ENCODE data around the gene PSMB3. TPM values are rescaled to one million over a fixed set of nuclear protein-coding genes. Genes with fewer than 3 reads are reported as not detected.
A peak's percentile ranks its signal among the peaks of the same experiment; 100 is the strongest.

The PSMB3 gene
- polyA plus RNA-seq, 1 of the 3 experiments (the other 2 are of a cell fraction): 533 TPM

- CTCF ChIA-PET: interaction anchor here (0.9 to 7.4 kb wide), 3 partner anchors 7 to 67 kb away, joined by 3 to 88 read pairs (median 5); partner anchors contain the start of gene CISD3
- H3K79me2 ChIP-seq (ENCODE audit: insufficient read depth): peaks cover 74% of the 10 kb centered on the region
Observed at GRCh38 chr17:38740806-38741205, 11.7 kb upstream of the PSMB3 start.

GRCh38 chr17:38741461-38741860 lies 11.1 kb upstream of the PSMB3 start:
- H3K9ac ChIP-seq: no peak overlapping the region
- H3K36me3 ChIP-seq (replicated peaks in 1 of 2; ENCODE audit: control insufficient read depth in 1 of 2, insufficient read depth in 2 of 2, low read length in 1 of 2): peaks cover 9 to 23% of the 10 kb centered on the region in 2 experiments
- H3K9me3 ChIP-seq: no peaks in the 10 kb centered on the region
- no peak for DNase-seq
- H2AFZ ChIP-seq (ENCODE audit: low read depth): no peak overlapping the region
- no peaks in the 10 kb centered on the region for H3K27me3 ChIP-seq (ENCODE audit: insufficient read depth)
- ChIA-PET CTCF (interaction anchor here (0.9 to 7.4 kb wide), 3 partner anchors 8 to 67 kb away, joined by 3 to 88 read pairs (median 10); partner anchors contain the start of gene CISD3), POLR2A (interaction anchor here (1.4 to 1.7 kb wide), 2 partner anchors 10 kb away, joined by 8 to 12 read pairs; partner anchors contain the start of gene PSMB3)
- no peak overlapping the region for H3K4me3 ChIP-seq (ENCODE audit: low read depth in 2 of 2, low read length in 1 of 2)
- peak overlapping the region; percentile 83 to 95; a peak in 3 of 4 replicates for H3K27ac ChIP-seq (ENCODE audit: low read depth in 2 of 2, low read length in 1 of 2)
- peaks cover 78% of the 10 kb centered on the region for H4K20me1 ChIP-seq (ENCODE audit: insufficient read depth)
- peaks cover 20% of the 10 kb centered on the region for H3F3A ChIP-seq (replicated peaks; ENCODE audit: insufficient read depth)
- no peak for TF ChIP-seq NFIC (IDR thresholded peaks at IDR 0.05; ENCODE audit: borderline replicate concordance)
- TF ChIP-seq JUND (IDR thresholded peaks at IDR 0.05): no peak
- TF ChIP-seq POLR2AphosphoS5 (IDR thresholded peaks at IDR 0.05; ENCODE audit: low read depth, low read length): no peak
- no peak for TF ChIP-seq PBX3 (IDR thresholded peaks at IDR 0.05)
- TF ChIP-seq SIN3A (IDR thresholded peaks at IDR 0.05; ENCODE audit: borderline replicate concordance, low read depth, low read length): no peak
- no peak for TF ChIP-seq YY1 (IDR thresholded peaks at IDR 0.05; ENCODE audit: low read depth)
- no peak for TF ChIP-seq MXI1 (IDR thresholded peaks at IDR 0.05; ENCODE audit: low read depth, low read length)
- TF ChIP-seq GABPA (IDR thresholded peaks at IDR 0.05; ENCODE audit: low read depth): no peak
- no peak for TF ChIP-seq IRF3 (IDR thresholded peaks at IDR 0.05; ENCODE audit: low read depth, low read length)
- TF ChIP-seq FOSL2 (IDR thresholded peaks at IDR 0.05; ENCODE audit: borderline replicate concordance, low read depth): no peak
- no peak for TF ChIP-seq RFX5 (IDR thresholded peaks at IDR 0.05; ENCODE audit: low read length)
- 88% methylated on average over 4 of the region's 5 CpGs for WGBS (ENCODE audit: low lambda C conversion rate)
- H3K9me2 ChIP-seq: no peaks in the 10 kb centered on the region
- no peak overlapping the region for H3K4me2 ChIP-seq
- peaks cover 81% of the 10 kb centered on the region for H3K79me2 ChIP-seq (ENCODE audit: insufficient read depth)
- H3K4me1 ChIP-seq (ENCODE audit: control insufficient read depth in 1 of 2, insufficient read depth in 2 of 2, low read depth in 1 of 2, low read length in 1 of 2): peaks cover 9 to 61% of the 10 kb centered on the region in 2 experiments; a peak in 2 of 4 replicates

More at GRCh38 chr17:38740806-38741205, 11.7 kb upstream of the PSMB3 start:
- Histone ChIP-seq H3K9me2 (no peaks in the 10 kb centered on the region), H3K4me2 (no peak overlapping the region), H3F3A (replicated peaks; ENCODE audit: insufficient read depth) (peaks cover 24% of the 10 kb centered on the region), H3K27me3 (ENCODE audit: insufficient read depth) (no peaks in the 10 kb centered on the region), H3K9ac (no peak overlapping the region), H3K9me3 (no peaks in the 10 kb centered on the region), H4K20me1 (ENCODE audit: insufficient read depth) (peaks cover 73% of the 10 kb centered on the region), H3K27ac (ENCODE audit: low read depth in 2 of 2, low read length in 1 of 2) (peak overlapping the region in 1 of 2 experiments; percentile 95; a peak in 2 of 4 replicates), H3K4me1 (ENCODE audit: control insufficient read depth in 1 of 2, insufficient read depth in 2 of 2, low read depth in 1 of 2, low read length in 1 of 2) (peaks cover 9 to 61% of the 10 kb centered on the region in 2 experiments; a peak in 2 of 4 replicates), H3K36me3 (replicated peaks in 1 of 2; ENCODE audit: control insufficient read depth in 1 of 2, insufficient read depth in 2 of 2, low read length in 1 of 2) (peaks cover 9 to 25% of the 10 kb centered on the region in 2 experiments), H3K4me3 (ENCODE audit: low read depth in 2 of 2, low read length in 1 of 2) (no peak overlapping the region), H2AFZ (ENCODE audit: low read depth) (no peak overlapping the region)
- no peak for DNase-seq
- POLR2A ChIA-PET: interaction anchor here (1.4 kb wide), 1 partner anchor 10 kb away, joined by 8 read pairs; no protein-coding TSS in a partner anchor
- TF ChIP-seq ZBTB33 (IDR thresholded peaks at IDR 0.05; ENCODE audit: borderline replicate concordance, low read depth): no peak
- TF ChIP-seq SMC3 (IDR thresholded peaks at IDR 0.05; ENCODE audit: low read depth, low read length): no peak
- 98% methylated on average over 4 of the region's 4 CpGs for WGBS (ENCODE audit: low lambda C conversion rate)

All from SK-N-SH (cell line).